Tongue (tissue), 3 donors: ENCODE results near the gene TNPO1. TPM values are rescaled to one million over a fixed set of nuclear protein-coding genes. Genes with fewer than 3 reads are reported as not detected.
"Not testable (repeated sequence)": the region's sequence is repeated elsewhere in the genome, so short reads cannot be mapped to it uniquely, and the experiment has no call there.

Experiments used
- DNase-seq: peaks from one replicate; pipeline ENCODE4 v3.0.0-alpha.2; 2015
- small RNA-seq: library from RNA; depleted of rRNA; stranded (forward); fragments of <200 nt; gene quantifications from one replicate; pipeline ENCODE3, GENCODE V24; 2014; ENCODE audit warnings: low replicate concordance
- total RNA-seq: library from RNA; depleted of rRNA; stranded (reverse); fragments of >200 nt; gene quantifications from one replicate; pipeline ENCODE4 v1.2.3, GENCODE V29; 2014

The TNPO1 gene
- total RNA-seq, 1 donor from 2014 or later, result 177 TPM

- not testable (repeated sequence) for DNase-seq
Measured at GRCh38 chr5:72934953-72935725, 118.7 kb downstream of the TNPO1 start.

- DNase-seq, result no peak
Measured at GRCh38 chr5:72936893-72937292, 120.4 kb downstream of the TNPO1 start.

GRCh38 chr5:72937517-72938061 lies 121.1 kb downstream of the TNPO1 start:
- DNase-seq, result no peak

GRCh38 chr5:72938206-72938605 lies 121.7 kb downstream of the TNPO1 start:
- DNase-seq, result peak; percentile 48

- DNase-seq, result no peak
Measured at GRCh38 chr5:72940082-72940481, 123.6 kb downstream of the TNPO1 start.

- no peak for DNase-seq
Measured at GRCh38 chr5:72943307-72943706, 126.8 kb downstream of the TNPO1 start.

GRCh38 chr5:72947498-72947897 lies 131.0 kb downstream of the TNPO1 start:
- DNase-seq, result no peak

- no peak for DNase-seq
Measured at GRCh38 chr5:72949481-72949880, 133.0 kb downstream of the TNPO1 start.

GRCh38 chr5:72951671-72952468 lies 135.4 kb downstream of the TNPO1 start:
- DNase-seq, result no peak

- no peak for DNase-seq
Measured at GRCh38 chr5:72954389-72954788, 137.9 kb downstream of the TNPO1 start.

- DNase-seq, result no peak
Measured at GRCh38 chr5:72955143-72955767, 138.8 kb downstream of the TNPO1 start.

- DNase-seq, result peak; percentile 99
Measured at GRCh38 chr5:72955768-72956323, 139.4 kb downstream of the TNPO1 start, which contains the start of gene FCHO2. Gene FCHO2, plus strand, starts transcription at chr5:72956041. Its CDS starts 56 bp downstream, at chr5:72956097.

GRCh38 chr5:72956324-72957140 lies 140.1 kb downstream of the TNPO1 start:
- peak; percentile 82 for DNase-seq

GRCh38 chr5:72957337-72957736 lies 140.9 kb downstream of the TNPO1 start:
- no peak for DNase-seq

- DNase-seq, result no peak
Measured at GRCh38 chr5:72959257-72959656, 142.8 kb downstream of the TNPO1 start.

Small RNAs within 50 kb of the gene (small RNA-seq; reads per million reads assigned to genes)
- gene MIR4804 (not detected), gene RF00019 (not detected)

Other genes starting within 250 kb of the TNPO1 start
- 27.2 TPM for gene FCHO2, start 139.4 kb downstream of the TNPO1 start, total RNA-seq